Measurements from ENCODE around the gene STAT6.

The STAT6 gene

GRCh38 chr12:57157588-57158173 lies 46.5 kb upstream of the STAT6 start:
- H3K4me3 ChIP-seq (ENCODE audit: low read depth, low read length): no peak overlapping the region
- TF ChIP-seq, protein P1, sequence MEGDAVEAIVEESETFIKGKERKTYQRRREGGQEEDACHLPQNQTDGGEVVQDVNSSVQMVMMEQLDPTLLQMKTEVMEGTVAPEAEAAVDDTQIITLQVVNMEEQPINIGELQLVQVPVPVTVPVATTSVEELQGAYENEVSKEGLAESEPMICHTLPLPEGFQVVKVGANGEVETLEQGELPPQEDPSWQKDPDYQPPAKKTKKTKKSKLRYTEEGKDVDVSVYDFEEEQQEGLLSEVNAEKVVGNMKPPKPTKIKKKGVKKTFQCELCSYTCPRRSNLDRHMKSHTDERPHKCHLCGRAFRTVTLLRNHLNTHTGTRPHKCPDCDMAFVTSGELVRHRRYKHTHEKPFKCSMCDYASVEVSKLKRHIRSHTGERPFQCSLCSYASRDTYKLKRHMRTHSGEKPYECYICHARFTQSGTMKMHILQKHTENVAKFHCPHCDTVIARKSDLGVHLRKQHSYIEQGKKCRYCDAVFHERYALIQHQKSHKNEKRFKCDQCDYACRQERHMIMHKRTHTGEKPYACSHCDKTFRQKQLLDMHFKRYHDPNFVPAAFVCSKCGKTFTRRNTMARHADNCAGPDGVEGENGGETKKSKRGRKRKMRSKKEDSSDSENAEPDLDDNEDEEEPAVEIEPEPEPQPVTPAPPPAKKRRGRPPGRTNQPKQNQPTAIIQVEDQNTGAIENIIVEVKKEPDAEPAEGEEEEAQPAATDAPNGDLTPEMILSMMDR (IDR thresholded peaks at IDR 0.05; ENCODE audit: low read depth, low read length): no peak

DNA sequence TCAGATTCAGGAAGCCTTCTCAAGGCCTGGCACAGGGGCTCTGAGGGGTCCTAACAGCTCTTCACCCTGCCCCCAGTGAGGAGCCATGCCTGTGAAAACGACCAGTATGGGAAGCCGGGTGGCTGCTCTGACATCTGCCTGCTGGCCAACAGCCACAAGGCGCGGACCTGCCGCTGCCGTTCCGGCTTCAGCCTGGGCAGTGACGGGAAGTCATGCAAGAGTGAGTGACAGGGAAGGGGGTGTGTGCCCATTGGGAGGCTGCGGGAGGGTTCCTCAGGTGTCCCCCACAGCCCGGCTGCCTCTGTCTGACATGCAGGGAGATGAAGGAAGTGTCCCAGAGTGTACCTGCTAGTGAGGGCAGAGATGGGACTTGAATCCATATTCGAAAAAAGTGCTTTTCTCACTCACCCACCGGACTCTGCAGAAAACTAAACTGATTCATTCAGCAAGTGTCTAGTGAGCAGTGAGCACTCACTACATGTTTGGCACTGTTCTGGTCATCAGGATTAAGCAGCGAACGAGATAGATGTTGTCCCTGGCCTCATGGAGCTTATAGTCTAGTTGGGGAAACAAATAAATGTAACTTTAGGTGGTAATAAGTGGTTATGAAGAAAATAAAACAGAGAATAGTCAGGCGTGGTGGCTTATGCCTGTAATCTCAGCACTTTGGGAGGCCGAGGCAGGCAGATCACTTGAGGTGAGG lies 45.7 kb upstream of the STAT6 start:
- no peak overlapping the region for H3K4me3 ChIP-seq (ENCODE audit: low read depth, low read length)

GRCh38 chr12:57154804-57155434 lies 43.8 kb upstream of the STAT6 start:
- no peak overlapping the region for H3K4me3 ChIP-seq (ENCODE audit: low read depth, low read length)
- TF ChIP-seq, protein P1 (IDR thresholded peaks at IDR 0.05; ENCODE audit: low read depth, low read length): no peak

More for the DNA sequence above, 45.7 kb upstream of the STAT6 start:
- TF ChIP-seq, protein P1 (IDR thresholded peaks at IDR 0.05; ENCODE audit: low read depth, low read length): no peak

DNA sequence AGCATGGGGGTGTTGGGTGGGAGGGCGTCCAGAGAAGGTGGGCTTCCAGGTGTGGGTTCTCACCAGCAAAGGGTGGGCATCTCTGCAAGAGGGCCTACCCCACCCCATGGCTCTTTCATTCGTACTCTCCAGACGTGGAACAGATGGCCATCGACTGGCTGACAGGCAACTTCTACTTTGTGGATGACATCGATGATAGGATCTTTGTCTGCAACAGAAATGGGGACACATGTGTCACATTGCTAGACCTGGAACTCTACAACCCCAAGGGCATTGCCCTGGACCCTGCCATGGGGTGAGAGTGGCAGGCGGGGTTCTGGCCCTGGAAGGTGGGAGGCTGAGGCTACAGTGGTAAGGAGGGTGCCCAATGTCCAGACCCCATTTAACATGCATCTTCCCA lies 42.9 kb upstream of the STAT6 start:
- TF ChIP-seq, protein P1 (IDR thresholded peaks at IDR 0.05; ENCODE audit: low read depth, low read length): no peak
- no peak overlapping the region for H3K4me3 ChIP-seq (ENCODE audit: low read depth, low read length)

GRCh38 chr12:57153415-57153997 lies 42.3 kb upstream of the STAT6 start:
- H3K4me3 ChIP-seq (ENCODE audit: low read depth, low read length): no peak overlapping the region
- TF ChIP-seq, protein P1 (IDR thresholded peaks at IDR 0.05; ENCODE audit: low read depth, low read length): no peak

DNA sequence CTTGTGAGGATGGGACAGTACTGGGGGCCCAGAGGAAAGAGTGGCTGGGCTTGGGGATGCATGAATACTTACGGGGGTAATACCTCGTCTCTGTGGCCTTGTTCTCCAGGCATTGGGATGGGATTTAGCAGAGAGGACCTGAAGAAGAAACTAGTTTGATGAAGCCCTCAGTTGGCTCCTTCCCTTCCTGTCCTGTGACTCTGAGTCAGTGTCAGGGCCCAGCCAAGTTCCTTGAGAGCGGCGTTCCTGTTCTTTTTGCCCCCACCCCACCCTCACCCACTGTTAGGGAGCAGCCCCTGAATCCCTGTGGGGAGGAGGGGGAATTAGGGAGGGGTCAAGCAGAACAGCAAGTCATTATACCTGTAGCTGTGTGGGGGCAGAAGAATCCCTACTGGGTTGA lies 41.5 kb upstream of the STAT6 start:
- TF ChIP-seq, protein P1 (IDR thresholded peaks at IDR 0.05; ENCODE audit: low read depth, low read length): no peak
- H3K4me3 ChIP-seq (ENCODE audit: low read depth, low read length): no peak overlapping the region
